Stimulated activated naive B cell treated with anti-CD40 and anti-IgM and Interleukin-4, amounts not matched to agents 10 μg/mL and 1 μg/mL and 100 μg/mL, for 72 hours (primary cell): ENCODE measurements around the gene IYD.
A peak's percentile ranks its signal among the peaks of the same experiment; 100 is the strongest.

Source experiments
- ATAC-seq, 2 donors: fragments of 150-1000 bp; cut with Tn5 transposase; replicated peaks; 2 replicates each; pipeline ENCODE4 v1.10.0; 2021; ENCODE audit warnings: moderate library complexity in 1 of 2
- DNase-seq: peaks from one replicate; pipeline ENCODE4 v3.0.0; 2021
- H3K27ac Mint-ChIP-seq: one replicate; pipeline ENCODE4 v1.8.0; 2022; ENCODE audit warnings: mild to moderate bottlenecking, mixed read lengths
- H3K27me3 Mint-ChIP-seq, 2 donors: one replicate each; pipeline ENCODE4 v1.8.0; 2022; ENCODE audit warnings: mixed read lengths in 2 of 2
- H3K36me3 Mint-ChIP-seq, 2 donors: one replicate each; pipeline ENCODE4 v1.8.0; 2022; ENCODE audit warnings: mixed read lengths in 2 of 2, mild to moderate bottlenecking in 1 of 2
- H3K4me1 Mint-ChIP-seq, 2 donors: one replicate each; pipeline ENCODE4 v1.8.0; 2022; ENCODE audit warnings: mixed read lengths in 2 of 2, mild to moderate bottlenecking in 1 of 2
- H3K4me3 Mint-ChIP-seq, 2 donors: one replicate each; pipeline ENCODE4 v1.8.0; 2022; ENCODE audit warnings: mild to moderate bottlenecking in 2 of 2, mixed read lengths in 2 of 2, moderate library complexity in 1 of 2
- H3K9me3 Mint-ChIP-seq, 2 donors: one replicate each; pipeline ENCODE4 v1.8.0; 2022; ENCODE audit warnings: mixed read lengths in 2 of 2, mild to moderate bottlenecking in 1 of 2

IYD gene

DNA sequence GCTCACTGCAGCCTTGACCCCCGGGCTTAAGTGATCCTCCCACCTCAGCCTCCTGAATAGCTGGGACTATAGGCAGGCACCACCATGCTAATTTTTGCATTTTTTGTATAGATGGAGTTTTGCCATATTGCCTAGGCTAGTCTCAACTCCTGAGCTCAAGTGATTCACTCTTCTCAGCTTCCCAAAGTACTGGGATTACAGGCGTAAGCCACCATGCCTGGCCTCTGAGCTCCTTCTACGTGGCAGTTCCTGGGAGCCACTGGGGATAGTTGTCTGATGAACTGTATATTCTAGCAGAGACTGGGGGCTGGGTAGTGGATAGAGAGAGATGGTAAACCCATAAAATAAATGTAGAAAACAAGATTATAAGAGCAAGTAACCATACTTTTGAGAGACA lies 26.1 kb downstream of the IYD start:
- Mint-ChIP-seq H3K4me3 (no peak overlapping the region), H3K4me1 (peaks cover 1 to 5% of the 10 kb centered on the region in 2 donors), H3K36me3 (no peaks in the 10 kb centered on the region), H3K9me3 (no peaks in the 10 kb centered on the region), H3K27ac (no peak overlapping the region), H3K27me3 (peaks cover 21 to 25% of the 10 kb centered on the region in 2 donors)
- no peak for ATAC-seq
- DNase-seq: no peak

DNA sequence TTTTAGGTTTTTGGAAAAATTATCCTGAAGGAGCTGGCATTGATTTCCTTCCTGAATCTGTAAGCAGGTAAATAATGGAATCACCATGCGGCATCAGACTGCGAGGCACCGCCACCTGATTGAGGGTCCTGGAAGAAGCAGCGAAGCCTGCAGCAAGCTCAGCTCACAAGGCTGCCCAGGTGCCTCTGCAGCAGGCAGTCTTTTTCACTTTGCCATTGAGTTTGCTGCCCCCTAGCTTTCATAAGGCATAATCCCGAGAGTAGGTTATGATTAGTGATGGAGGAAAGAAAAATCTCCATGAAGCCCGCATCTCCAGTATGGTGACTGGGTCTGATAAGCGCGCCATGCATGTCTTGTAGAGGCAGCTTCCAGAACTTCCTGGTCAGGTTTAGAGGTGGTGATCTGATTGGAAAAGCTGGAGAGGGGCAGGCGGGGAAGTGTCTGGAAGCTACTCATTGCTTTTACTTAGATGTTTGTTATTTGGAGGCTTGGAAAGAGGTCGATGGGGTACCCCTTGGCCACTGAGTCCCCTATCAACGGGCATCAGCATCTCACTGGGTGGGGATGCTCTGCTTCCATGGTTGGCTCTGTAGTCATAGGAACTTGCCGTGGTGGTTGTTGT lies 26.7 kb downstream of the IYD start:
- H3K4me3 Mint-ChIP-seq: no peak overlapping the region
- no peaks in the 10 kb centered on the region for H3K9me3 Mint-ChIP-seq
- H3K36me3 Mint-ChIP-seq: no peaks in the 10 kb centered on the region
- H3K27ac Mint-ChIP-seq: no peak overlapping the region
- peak; percentile 86 for ATAC-seq
- peaks cover 24 to 25% of the 10 kb centered on the region in 2 donors for H3K27me3 Mint-ChIP-seq
- peaks cover 1 to 5% of the 10 kb centered on the region in 2 donors for H3K4me1 Mint-ChIP-seq
- peak; percentile 33 for DNase-seq

DNA sequence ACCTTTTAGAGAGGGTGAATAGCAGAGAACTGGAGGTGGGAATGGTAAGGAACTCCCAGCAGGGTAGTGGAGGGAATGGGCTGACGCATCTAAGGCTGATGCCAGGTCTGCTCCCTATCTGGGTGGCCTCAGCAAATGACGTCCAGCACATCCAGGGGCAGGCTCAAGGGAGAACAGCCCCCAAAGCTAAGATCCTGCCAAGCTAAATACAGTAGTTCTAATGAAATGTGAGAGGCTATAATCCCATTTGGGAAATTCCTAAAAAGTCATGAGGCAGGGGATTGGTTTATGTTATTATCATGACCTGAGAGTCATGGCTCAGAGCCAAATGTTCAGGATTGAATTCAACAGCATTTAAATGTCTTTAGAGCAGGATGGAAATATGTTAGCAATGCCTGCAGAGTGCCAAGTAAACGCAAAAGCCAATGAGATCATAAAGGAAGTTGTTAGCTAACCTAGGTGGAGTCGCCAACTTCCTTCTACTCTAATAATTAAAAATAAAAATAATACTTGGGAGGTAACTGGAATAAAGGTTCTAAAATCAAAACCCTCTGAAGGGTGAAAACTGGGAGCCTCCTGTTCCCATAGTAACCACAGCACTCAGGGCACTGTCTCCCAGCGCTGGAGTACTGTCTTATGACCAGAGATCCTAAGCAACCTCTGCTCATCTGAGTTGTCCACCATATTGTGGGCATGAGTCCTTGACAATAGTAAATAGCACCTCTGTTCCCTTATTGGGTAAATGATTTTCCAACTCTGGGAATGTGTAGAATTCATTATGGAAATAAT lies 34.8 kb downstream of the IYD start:
- Mint-ChIP-seq H3K4me1 (peaks cover 0 to 2% of the 10 kb centered on the region in 2 donors), H3K36me3 (peaks cover 0 to 3% of the 10 kb centered on the region in 2 donors), H3K4me3 (no peak overlapping the region), H3K27me3 (peaks cover 33 to 55% of the 10 kb centered on the region in 2 donors), H3K9me3 (peaks cover 10 to 12% of the 10 kb centered on the region in 2 donors), H3K27ac (no peak overlapping the region)
- DNase-seq (no peak), ATAC-seq (no peak)

DNA sequence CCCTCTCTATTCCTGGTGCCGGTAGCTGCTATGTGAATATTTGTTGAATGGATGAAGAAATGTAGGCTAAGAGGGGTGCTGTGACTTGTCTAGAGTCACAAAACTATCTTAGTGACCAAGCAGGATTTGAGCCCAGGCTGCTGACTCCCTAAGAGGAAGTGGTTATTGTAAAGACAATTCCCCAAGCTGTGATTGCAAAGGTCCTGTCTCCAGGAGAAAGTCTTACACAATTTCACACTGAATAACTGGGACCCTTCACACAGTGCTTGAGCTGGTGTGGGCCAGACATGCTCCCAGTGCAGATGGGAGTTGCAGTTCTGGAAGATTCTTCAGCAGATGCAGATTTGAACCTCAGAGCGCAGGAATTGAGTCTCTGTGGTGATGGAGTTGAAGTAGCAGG lies 38.1 kb downstream of the IYD start:
- peaks cover 6 to 13% of the 10 kb centered on the region in 2 donors for H3K4me1 Mint-ChIP-seq
- peaks cover 0 to 3% of the 10 kb centered on the region in 2 donors for H3K36me3 Mint-ChIP-seq
- H3K27me3 Mint-ChIP-seq: peaks cover 30 to 44% of the 10 kb centered on the region in 2 donors
- peaks cover 10 to 12% of the 10 kb centered on the region in 2 donors for H3K9me3 Mint-ChIP-seq
- DNase-seq (no peak), ATAC-seq (no peak)
- H3K4me3 Mint-ChIP-seq: no peak overlapping the region
- H3K27ac Mint-ChIP-seq: no peak overlapping the region

DNA sequence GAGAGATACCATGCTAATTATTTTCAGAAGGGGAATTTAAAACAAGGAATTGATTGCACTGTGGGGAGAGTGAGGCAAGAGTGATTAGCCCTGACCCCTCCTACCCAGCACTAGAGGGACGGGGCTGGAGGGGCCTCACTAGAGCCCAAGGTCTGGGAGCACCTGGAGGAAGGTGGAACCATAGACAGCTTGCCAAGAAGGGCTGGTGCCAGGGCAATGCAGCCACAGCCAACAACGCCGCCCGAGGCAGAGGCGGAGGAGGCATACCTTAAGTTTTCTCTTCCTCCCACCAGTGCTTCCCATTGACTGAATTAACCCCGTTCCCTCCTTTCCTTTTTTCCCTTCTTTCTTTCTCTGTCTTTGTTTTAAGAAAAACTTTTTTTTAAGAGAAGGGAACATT lies 40.0 kb downstream of the IYD start:
- peaks cover 6 to 13% of the 10 kb centered on the region in 2 donors for H3K4me1 Mint-ChIP-seq
- no peak for DNase-seq
- H3K27me3 Mint-ChIP-seq: peaks cover 31 to 32% of the 10 kb centered on the region in 2 donors
- peaks cover 10 to 12% of the 10 kb centered on the region in 2 donors for H3K9me3 Mint-ChIP-seq
- no peak overlapping the region for H3K27ac Mint-ChIP-seq
- ATAC-seq: no peak
- no peak overlapping the region for H3K4me3 Mint-ChIP-seq
- H3K36me3 Mint-ChIP-seq: peaks cover 0 to 3% of the 10 kb centered on the region in 2 donors

- H3K4me3 Mint-ChIP-seq: no peak overlapping the region
- peaks cover 0 to 3% of the 10 kb centered on the region in 2 donors for H3K36me3 Mint-ChIP-seq
- peaks cover 10 to 12% of the 10 kb centered on the region in 2 donors for H3K9me3 Mint-ChIP-seq
- peaks cover 6 to 13% of the 10 kb centered on the region in 2 donors for H3K4me1 Mint-ChIP-seq
- DNase-seq (peak; percentile 26), ATAC-seq (peak; percentile 61 to 83)
- H3K27ac Mint-ChIP-seq: no peak overlapping the region
- H3K27me3 Mint-ChIP-seq: peaks cover 33 to 34% of the 10 kb centered on the region in 2 donors
Measured at GRCh38 chr6:150409576-150410066, 40.8 kb downstream of the IYD start.

- Mint-ChIP-seq H3K9me3 (peaks cover 6 to 7% of the 10 kb centered on the region in 2 donors), H3K27ac (no peak overlapping the region), H3K4me1 (peaks cover 6 to 13% of the 10 kb centered on the region in 2 donors), H3K36me3 (peaks cover 0 to 3% of the 10 kb centered on the region in 2 donors), H3K4me3 (no peak overlapping the region), H3K27me3 (peaks cover 39 to 40% of the 10 kb centered on the region in 2 donors)
- DNase-seq (no peak), ATAC-seq (no peak)
Measured at GRCh38 chr6:150410399-150410798, 41.6 kb downstream of the IYD start.

DNA sequence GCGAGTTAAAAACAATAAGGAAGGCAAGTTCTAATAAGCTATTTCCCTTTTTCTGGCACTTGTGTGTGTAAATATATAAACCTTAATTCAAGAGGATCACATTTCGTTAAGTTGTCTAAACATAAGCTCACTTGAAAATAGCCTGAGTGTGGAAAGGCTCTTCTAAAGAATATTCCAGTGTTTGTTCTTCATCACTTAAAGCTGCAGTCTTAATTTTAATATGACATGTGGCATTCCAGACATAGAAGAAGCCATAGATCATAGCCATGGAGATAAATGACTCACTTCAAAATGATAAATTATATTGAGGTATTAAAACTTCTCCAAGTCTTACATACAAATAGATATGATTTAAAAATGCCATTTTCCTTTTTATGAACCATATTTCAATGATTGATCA lies 42.1 kb downstream of the IYD start:
- peaks cover 0 to 2% of the 10 kb centered on the region in 2 donors for H3K36me3 Mint-ChIP-seq
- H3K4me3 Mint-ChIP-seq: no peak overlapping the region
- H3K27me3 Mint-ChIP-seq: peaks cover 37 to 43% of the 10 kb centered on the region in 2 donors
- H3K4me1 Mint-ChIP-seq: peaks cover 6 to 13% of the 10 kb centered on the region in 2 donors
- no peak overlapping the region for H3K27ac Mint-ChIP-seq
- ATAC-seq (no peak), DNase-seq (no peak)
- H3K9me3 Mint-ChIP-seq: peaks cover 3 to 6% of the 10 kb centered on the region in 2 donors

DNA sequence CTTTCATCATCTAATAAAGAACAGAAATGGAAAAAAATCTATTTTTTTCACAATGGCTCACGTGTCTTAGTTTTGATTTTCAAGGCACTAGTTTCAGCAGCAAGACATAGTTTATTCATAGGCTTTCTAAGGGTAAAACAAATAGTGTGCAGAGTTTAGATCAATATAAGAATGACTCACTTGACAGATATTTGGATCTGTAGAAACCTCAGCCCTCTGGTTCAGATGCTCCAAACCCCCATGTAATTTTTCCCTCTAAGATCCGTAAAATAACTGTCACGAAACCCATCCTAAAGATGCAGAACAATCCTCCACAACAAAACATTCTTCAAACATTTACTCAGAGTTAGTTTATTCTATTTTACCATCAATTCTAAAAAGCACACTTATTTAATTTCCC lies 43.4 kb downstream of the IYD start:
- DNase-seq (no peak), ATAC-seq (no peak)
- H3K4me3 Mint-ChIP-seq: no peak overlapping the region
- H3K4me1 Mint-ChIP-seq: peaks cover 5 to 13% of the 10 kb centered on the region in 2 donors
- peaks cover 30 to 38% of the 10 kb centered on the region in 2 donors for H3K27me3 Mint-ChIP-seq
- H3K9me3 Mint-ChIP-seq: no peaks in the 10 kb centered on the region
- H3K36me3 Mint-ChIP-seq: no peaks in the 10 kb centered on the region
- H3K27ac Mint-ChIP-seq: no peak overlapping the region

GRCh38 chr6:150413198-150413597 lies 44.4 kb downstream of the IYD start:
- H3K9me3 Mint-ChIP-seq: no peaks in the 10 kb centered on the region
- DNase-seq (no peak), ATAC-seq (no peak)
- no peak overlapping the region for H3K27ac Mint-ChIP-seq
- peaks cover 25 to 28% of the 10 kb centered on the region in 2 donors for H3K27me3 Mint-ChIP-seq
- no peaks in the 10 kb centered on the region for H3K36me3 Mint-ChIP-seq
- H3K4me3 Mint-ChIP-seq: no peak overlapping the region
- H3K4me1 Mint-ChIP-seq: peaks cover 9 to 13% of the 10 kb centered on the region in 2 donors

- peaks cover 9 to 13% of the 10 kb centered on the region in 2 donors for H3K4me1 Mint-ChIP-seq
- H3K36me3 Mint-ChIP-seq: no peaks in the 10 kb centered on the region
- H3K9me3 Mint-ChIP-seq: no peaks in the 10 kb centered on the region
- DNase-seq (no peak), ATAC-seq (no peak)
- no peak overlapping the region for H3K4me3 Mint-ChIP-seq
- no peak overlapping the region for H3K27ac Mint-ChIP-seq
- peaks cover 19 to 22% of the 10 kb centered on the region in 2 donors for H3K27me3 Mint-ChIP-seq
Measured at GRCh38 chr6:150413781-150414281, 45.0 kb downstream of the IYD start.

DNA sequence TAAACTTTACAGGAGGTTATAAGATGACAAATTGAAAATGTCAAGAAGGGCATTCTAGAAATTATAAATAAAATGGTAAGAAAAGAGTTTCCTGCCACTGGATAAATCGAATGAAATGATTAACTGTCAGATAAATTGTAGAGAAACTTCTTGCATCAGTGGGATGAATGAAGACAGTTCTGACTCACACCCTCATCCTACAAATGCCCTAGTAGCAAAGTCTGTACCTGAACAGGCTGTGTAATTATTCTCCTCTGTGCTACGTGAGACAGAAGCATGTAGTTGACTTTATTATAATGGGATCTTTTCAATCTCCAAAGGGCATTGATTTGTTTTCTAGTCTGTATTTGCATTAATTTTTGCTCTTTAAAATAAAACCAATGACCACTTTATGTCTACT lies 47.3 kb downstream of the IYD start:
- H3K4me3 Mint-ChIP-seq: no peak overlapping the region
- H3K9me3 Mint-ChIP-seq: peaks cover 2 to 3% of the 10 kb centered on the region in 2 donors
- no peak overlapping the region for H3K27ac Mint-ChIP-seq
- peaks cover 18 to 22% of the 10 kb centered on the region in 2 donors for H3K27me3 Mint-ChIP-seq
- ATAC-seq (no peak), DNase-seq (no peak)
- peaks cover 8 to 10% of the 10 kb centered on the region in 2 donors for H3K4me1 Mint-ChIP-seq
- H3K36me3 Mint-ChIP-seq: no peaks in the 10 kb centered on the region

DNA sequence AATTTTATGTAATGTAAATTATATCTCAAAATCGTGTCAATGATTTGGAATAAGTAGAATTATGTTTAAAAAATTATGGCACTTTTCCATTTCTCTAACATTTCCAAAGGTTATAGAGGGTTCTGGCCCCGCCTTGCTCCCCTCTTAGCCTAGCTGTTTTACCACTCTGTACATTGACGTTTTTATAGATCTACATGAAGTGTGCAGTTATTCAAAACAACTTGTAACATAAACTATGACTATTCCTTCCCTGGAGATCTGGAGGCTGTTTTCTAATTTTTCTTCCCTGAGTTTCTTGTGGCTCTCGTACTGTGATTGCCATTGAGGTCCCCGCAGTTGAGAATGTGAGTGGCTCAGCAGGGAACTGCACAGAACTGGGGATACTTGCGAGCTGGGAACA lies 48.4 kb downstream of the IYD start:
- H3K27ac Mint-ChIP-seq: peak overlapping the region; percentile 10
- H3K9me3 Mint-ChIP-seq: peaks cover 2 to 3% of the 10 kb centered on the region in 2 donors
- no peaks in the 10 kb centered on the region for H3K36me3 Mint-ChIP-seq
- peaks cover 8 to 10% of the 10 kb centered on the region in 2 donors for H3K4me1 Mint-ChIP-seq
- H3K4me3 Mint-ChIP-seq: no peak overlapping the region
- DNase-seq (no peak), ATAC-seq (no peak)
- peaks cover 18 to 20% of the 10 kb centered on the region in 2 donors for H3K27me3 Mint-ChIP-seq
